K562 (cell line): ENCODE results near the gene HCCS. TPM values are rescaled to one million over a fixed set of nuclear protein-coding genes. Genes with fewer than 3 reads are reported as not detected.

Source experiments
- ATAC-seq: fragments of 200-7000 bp; cut with Tn5 transposase; 3 replicates; pipeline ENCODE4 v1.9.1; 2020; ENCODE audit warnings: moderate library complexity
- BruUV-seq: library from RNA; stranded (reverse); fragments of 400-500 nt; replicated peaks from 2 replicates; lab custom pipeline; 2021; lab: Mats Ljungman, UMichigan
- CTCF ChIA-PET: fragments of 300-600 bp; formaldehyde crosslinking; extraction: SDS; loops from one replicate; lab custom pipeline; 2021; ENCODE audit warnings: low intra/inter-chr PET ratio; lab: Yijun Ruan, JAX
- POLR2A ChIA-PET: fragments of 300-600, 350-650 bp; sonication (Branson Sonifier 250); formaldehyde crosslinking; extraction: SDS; loops from one replicate; lab custom pipeline; 2021; ENCODE audit warnings: antibody characterized with exemption, inconsistent platforms; lab: Yijun Ruan, JAX
- DNase-seq, 4 experiments: peaks; one replicate each; pipeline versions ENCODE4 v3.0.0 to v3.0.0-alpha.2; 2011 to 2018; ENCODE audit warnings: low spot score in 3 of 4, mixed read lengths in 3 of 4; ENCODE audit errors: extremely low read depth in 1 of 4
- FAIRE-seq: peaks from 2 replicates; lab custom pipeline; 2011; peaks lifted over from hg19 to GRCh38; lab: Jason Lieb, UNC
- H2AFZ ChIP-seq: 2 replicates; pipeline ENCODE4 v1.6.0; 2011; ENCODE audit warnings: low read depth, low read length, control low read depth, inconsistent platforms
- H3K27ac ChIP-seq: fragments of 200-600 bp; 3 replicates; pipeline ENCODE4 v1.8.0; 2011; ENCODE audit warnings: low read depth, mild to moderate bottlenecking, control low read depth, inconsistent platforms, low read length, moderate library complexity, mixed read lengths; ENCODE audit errors: extremely low read depth
- H3K27me3 ChIP-seq, 2 experiments: fragments of 300-600 bp in 1 of 2; 2 replicates in 1 of 2; 3 replicates in 1 of 2; pipeline versions ENCODE4 v1.6.0 to v1.8.0; 2011; ENCODE audit warnings: inconsistent platforms in 2 of 2, low read length in 2 of 2, mild to moderate bottlenecking in 1 of 2, mixed read lengths in 1 of 2, moderate library complexity in 1 of 2; ENCODE audit not compliant: control insufficient read depth in 2 of 2, insufficient read depth in 2 of 2
- H3K36me3 ChIP-seq: fragments of 300-600 bp; 3 replicates; pipeline ENCODE4 v1.8.0; 2011; ENCODE audit warnings: mild to moderate bottlenecking, low read length, inconsistent platforms; ENCODE audit not compliant: control insufficient read depth, insufficient read depth
- H3K4me1 ChIP-seq, 2 experiments: fragments of 200-600 bp in 1 of 2; replicated peaks in 1 of 2; 2 replicates in 1 of 2; 3 replicates in 1 of 2; pipeline versions ENCODE4 v1.5.1 to v1.8.0; 2011; ENCODE audit warnings: inconsistent platforms in 2 of 2, low read length in 2 of 2, mild to moderate bottlenecking in 1 of 2, mixed read lengths in 1 of 2, moderate library complexity in 1 of 2; ENCODE audit not compliant: control insufficient read depth in 2 of 2, insufficient read depth in 2 of 2
- H3K4me2 ChIP-seq: 2 replicates; pipeline ENCODE4 v1.6.1; 2011; ENCODE audit warnings: low read length, control low read depth, inconsistent platforms, mixed read lengths; ENCODE audit not compliant: insufficient read depth
- H3K4me3 ChIP-seq: fragments of 200-600 bp; sonication (generic), shearing (Covaris generic); 2 replicates; pipeline ENCODE4 v1.5.1; 2016; ENCODE audit warnings: control low read depth, inconsistent platforms
- H3K79me2 ChIP-seq: fragments of 200-600 bp; 3 replicates; pipeline ENCODE4 v1.8.0; 2011; ENCODE audit warnings: low read length, inconsistent platforms; ENCODE audit not compliant: control insufficient read depth, insufficient read depth
- H3K9ac ChIP-seq, 2 experiments: 2 replicates each; pipeline versions ENCODE4 v1.6.0 to v1.6.1; 2011; ENCODE audit warnings: low read depth in 2 of 2, low read length in 2 of 2, control low read depth in 1 of 2, inconsistent platforms in 1 of 2, mild to moderate bottlenecking in 1 of 2, mixed read lengths in 1 of 2; ENCODE audit not compliant: insufficient read depth in 1 of 2
- H3K9me1 ChIP-seq: one replicate; pipeline ENCODE4 v1.6.0; 2011; ENCODE audit warnings: inconsistent platforms, mild to moderate bottlenecking, low read length, moderate library complexity; ENCODE audit not compliant: control insufficient read depth, insufficient read depth
- H3K9me3 ChIP-seq: replicated peaks from 2 replicates; pipeline ENCODE4 v1.5.1; 2011; ENCODE audit warnings: low read depth, low read length, inconsistent platforms; ENCODE audit not compliant: control insufficient read depth, insufficient read depth
- H4K20me1 ChIP-seq: replicated peaks from 2 replicates; pipeline ENCODE4 v1.6.1; 2011; ENCODE audit warnings: low read length, inconsistent platforms, mixed read lengths; ENCODE audit not compliant: control insufficient read depth, insufficient read depth
- DIDO1 ChIP-seq: fragments of 450-650 bp; IDR thresholded peaks from 2 replicates; pipeline ENCODE4 v1.6.1; 2016; ENCODE audit warnings: low read depth, missing biosample characterization, missing genetic modification characterization
- KLF6 ChIP-seq: fragments of 250-450 bp; sonication (Bioruptor Pico); IDR thresholded peaks from 2 replicates; pipeline ENCODE4 v1.4.0; 2020; ENCODE audit warnings: mild to moderate bottlenecking, moderate library complexity, borderline replicate concordance
- MXD1 ChIP-seq: fragments of 250-450 bp; sonication (Bioruptor Pico); IDR thresholded peaks from 2 replicates; pipeline ENCODE4 v1.8.0; 2021; ENCODE audit warnings: borderline replicate concordance, mild to moderate bottlenecking, moderate library complexity; ENCODE audit not compliant: poor library complexity, severe bottlenecking
- NR2C1 ChIP-seq, 2 experiments: fragments of 450-650 bp; IDR thresholded peaks; 2 replicates each; pipeline ENCODE4 v1.6.1; 2017; ENCODE audit warnings: mild to moderate bottlenecking in 2 of 2, antibody characterized with exemption in 1 of 2, inconsistent platforms in 1 of 2, missing compliant biosample characterization in 1 of 2, missing genetic modification characterization in 1 of 2
- SIRT6 ChIP-seq: IDR thresholded peaks from one replicate; pipeline ENCODE4 v1.6.1; 2012; ENCODE audit warnings: low read depth, mild to moderate bottlenecking, control low read depth, inconsistent platforms, low read length, moderate library complexity
- TAF7 ChIP-seq: fragments of 450-650 bp; IDR thresholded peaks from 2 replicates; pipeline ENCODE4 v1.6.1; 2016; ENCODE audit warnings: missing genetic modification characterization, missing compliant biosample characterization
- YBX1 ChIP-seq: fragments of 450-650 bp; IDR thresholded peaks from 2 replicates; pipeline ENCODE4 v1.7.1; 2016; ENCODE audit warnings: mild to moderate bottlenecking
- WGBS: fragments of 100-300 bp; shearing (Covaris generic); methylation state at CpG from one replicate; pipeline ENCODE4 v1.1.6; 2016; ENCODE audit warnings: low coverage, mixed read lengths; ENCODE audit not compliant: insufficient coverage; ENCODE audit errors: missing lambda C conversion rate; 5-methylcytosine and 5-hydroxymethylcytosine counted together
- in situ Hi-C: fragments of 300-500 bp; cut with MboI; formaldehyde crosslinking; loops from 4 replicates; pipeline ENCODE4 v1.15.0; 2018; ENCODE audit warnings: inconsistent platforms, mixed read lengths
- intact Hi-C: fragments of 100-400 bp; cut with micrococcal nuclease; formaldehyde crosslinking; loops from 2 replicates; pipeline ENCODE4 v1.14.2; 2022
- polyA plus RNA-seq, 8 experiments: library from polyadenylated mRNA; depleted of rRNA in 4 of 8; stranded (reverse) in 5 of 8; unstranded in 3 of 8; fragments of >200 nt; fragmentation: Nextera tagmentation in 2 of 8; fragmentation: Illumina TruSeq in 1 of 8; extraction: Ambion mirVana in 2 of 8; extraction: Trizol in 1 of 8; gene quantifications; 2 replicates each; pipeline versions ENCODE4 v1.2.1 to v1.2.3, GENCODE V29; 2011 to 2014; ENCODE audit warnings: inconsistent platforms in 1 of 8, missing spikeins in 1 of 8
- total RNA-seq, 7 experiments: library from RNA; depleted of rRNA in 6 of 7; stranded (reverse); fragments of >200 nt in 6 of 7; fragmentation: Illumina TruSeq in 2 of 7; extraction: Trizol in 2 of 7; gene quantifications; 2 replicates each; pipeline versions ENCODE4 v1.2.1 to v1.2.3, GENCODE V29; 2011 to 2021; ENCODE audit warnings: low replicate concordance in 1 of 7
- TF ChIP-seq, protein P1 (sequence below), 2 experiments: fragments of 450-650 bp; conservative IDR thresholded peaks; 2 replicates each; pipeline ENCODE4 v1.6.1; 2017; ENCODE audit warnings: mild to moderate bottlenecking in 2 of 2, moderate library complexity in 2 of 2

HCCS gene
- total and polyA plus RNA-seq, 9 of the 15 experiments (the other 6 are each of a cell fraction or from before 2014, with no cell fraction given): 22.9 to 81.5 (median 66.9) TPM

- TF ChIP-seq, protein P1, sequence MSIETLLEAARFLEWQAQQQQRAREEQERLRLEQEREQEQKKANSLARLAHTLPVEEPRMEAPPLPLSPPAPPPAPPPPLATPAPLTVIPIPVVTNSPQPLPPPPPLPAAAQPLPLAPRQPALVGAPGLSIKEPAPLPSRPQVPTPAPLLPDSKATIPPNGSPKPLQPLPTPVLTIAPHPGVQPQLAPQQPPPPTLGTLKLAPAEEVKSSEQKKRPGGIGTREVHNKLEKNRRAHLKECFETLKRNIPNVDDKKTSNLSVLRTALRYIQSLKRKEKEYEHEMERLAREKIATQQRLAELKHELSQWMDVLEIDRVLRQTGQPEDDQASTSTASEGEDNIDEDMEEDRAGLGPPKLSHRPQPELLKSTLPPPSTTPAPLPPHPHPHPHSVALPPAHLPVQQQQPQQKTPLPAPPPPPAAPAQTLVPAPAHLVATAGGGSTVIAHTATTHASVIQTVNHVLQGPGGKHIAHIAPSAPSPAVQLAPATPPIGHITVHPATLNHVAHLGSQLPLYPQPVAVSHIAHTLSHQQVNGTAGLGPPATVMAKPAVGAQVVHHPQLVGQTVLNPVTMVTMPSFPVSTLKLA (conservative IDR thresholded peaks at IDR 0.05): no peak
- TF ChIP-seq TAF7 (tag): no peak
- TF ChIP-seq, all 486 proteins: peak for 4
Observed at GRCh38 chrX:11100281-11101035, 10.7 kb upstream of the HCCS start (continued).

DNA sequence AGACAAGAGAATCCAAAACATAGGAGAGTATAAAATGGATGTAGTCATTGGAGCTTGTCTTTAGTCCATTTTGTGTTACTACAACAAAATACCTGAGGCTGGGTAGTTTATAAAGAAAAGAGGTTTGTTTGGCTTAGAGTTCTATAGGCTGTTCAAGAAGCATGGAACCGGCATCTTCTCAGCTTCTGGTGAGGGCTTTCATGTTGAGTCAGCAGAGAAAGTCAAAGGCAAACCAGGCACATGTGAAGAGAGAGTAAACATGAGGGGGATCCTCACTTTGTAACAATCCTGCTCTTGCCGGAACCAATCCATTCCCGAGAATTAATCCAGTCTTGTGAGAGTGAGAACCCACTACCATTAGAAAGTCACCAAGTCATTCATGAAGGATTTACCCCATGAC, 8.1 kb upstream of the HCCS start:
- ChIA-PET POLR2A (no interaction called here), CTCF (no interaction called here)
- Histone ChIP-seq H3K4me1 (peaks cover 0 to 2% of the 10 kb centered on the region in 2 experiments; a peak in 1 of 5 replicates), H3K9me3 (no peaks in the 10 kb centered on the region), H2AFZ (no peak overlapping the region), H3K36me3 (no peaks in the 10 kb centered on the region), H4K20me1 (no peaks in the 10 kb centered on the region), H3K4me3 (no peak overlapping the region), H3K4me2 (no peak overlapping the region), H3K9ac (no peak overlapping the region), H3K79me2 (no peaks in the 10 kb centered on the region), H3K9me1 (no peaks in the 10 kb centered on the region), H3K27me3 (no peaks in the 10 kb centered on the region), H3K27ac (no peak overlapping the region)
- BruUV-seq: no TSS peak
- in situ Hi-C loops (no loop called here), intact Hi-C loops (loop anchor here (5.0 to 10.0 kb wide), 3 partner anchors 366 to 908 kb away; no protein-coding TSS in a partner anchor)
- FAIRE-seq: no peak
- ATAC-seq: no peak
- WGBS: 76% methylated on average over 3 of the region's 3 CpGs
- DNase-seq: no peak
- TF ChIP-seq KLF6 (CRISPR knock-in tag): no peak
- TF ChIP-seq SIRT6: no peak
- no peak for TF ChIP-seq MXD1 (CRISPR knock-in tag)
- TF ChIP-seq DIDO1: no peak
- TF ChIP-seq YBX1: no peak
- no peak for TF ChIP-seq NR2C1 (IDR thresholded peaks at IDR 0.05)
- no peak for TF ChIP-seq NR2C1 (tag; IDR thresholded peaks at IDR 0.05)
